ENCODE results near the gene LBH.

The LBH gene

DNA sequence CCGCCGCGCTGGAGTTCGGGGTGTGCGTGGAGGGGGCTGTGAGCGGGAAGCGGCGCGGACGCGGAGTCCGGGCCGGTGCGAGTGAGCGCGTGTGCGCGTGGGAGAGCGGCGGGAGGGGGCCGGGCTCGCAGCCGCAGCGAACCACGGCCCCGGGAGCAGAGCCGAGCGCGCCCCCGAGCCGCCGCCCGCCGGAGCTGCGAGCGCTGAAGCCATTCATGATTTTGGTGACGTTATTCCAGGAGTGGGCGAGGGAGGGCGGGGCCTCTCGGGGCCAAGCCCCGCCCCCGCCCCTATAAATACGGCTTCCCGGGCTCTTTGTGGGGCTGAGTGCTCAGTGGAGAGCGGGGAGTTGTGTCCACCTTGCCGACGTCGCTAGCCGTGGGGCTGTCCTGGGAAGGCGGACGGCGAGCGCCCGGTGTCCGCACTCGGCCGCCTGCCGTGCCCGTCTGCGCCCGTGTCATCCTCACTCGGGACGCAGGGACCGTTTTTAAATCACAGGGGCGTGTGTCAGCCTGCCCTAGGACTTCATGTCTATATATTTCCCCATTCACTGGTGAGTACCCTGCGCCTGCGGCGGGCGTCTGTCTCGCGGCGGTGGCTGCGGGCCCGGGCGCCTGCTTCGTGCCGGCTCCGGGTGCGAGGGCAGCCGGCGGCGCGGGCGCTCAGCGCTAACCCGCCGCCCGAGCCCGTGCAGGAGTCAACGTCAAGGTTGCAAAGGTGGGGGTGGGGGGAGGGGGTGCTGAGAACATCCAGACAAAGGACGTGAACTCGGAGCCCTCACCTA lies at the start of gene LBH:
Gene LBH (plus strand): TSS at position 323 of the 784 bp plus-strand sequence. CDS start 205 bp downstream, at position 528.
- peak; percentile 83 for DNase-seq

DNA sequence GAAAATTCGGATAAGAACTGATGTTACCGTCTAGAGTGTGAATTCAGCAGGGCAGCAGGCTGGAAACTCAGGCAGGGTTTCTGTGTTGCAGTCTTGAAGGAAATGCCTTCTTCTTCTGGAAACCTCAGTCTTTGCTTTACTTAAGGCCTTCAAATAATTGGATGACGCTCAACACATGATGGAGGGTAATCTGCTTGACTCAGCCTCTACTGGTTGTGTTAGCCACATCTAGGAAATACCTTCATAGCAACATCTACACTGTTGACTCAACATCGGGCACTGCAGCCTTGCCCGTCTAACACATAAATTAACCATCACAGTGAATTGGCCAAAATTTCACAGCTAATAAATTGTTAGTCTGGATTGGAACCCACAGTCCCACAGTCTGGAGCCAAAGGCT lies 47.3 kb upstream of the LBH start:
- no peak for DNase-seq

DNA sequence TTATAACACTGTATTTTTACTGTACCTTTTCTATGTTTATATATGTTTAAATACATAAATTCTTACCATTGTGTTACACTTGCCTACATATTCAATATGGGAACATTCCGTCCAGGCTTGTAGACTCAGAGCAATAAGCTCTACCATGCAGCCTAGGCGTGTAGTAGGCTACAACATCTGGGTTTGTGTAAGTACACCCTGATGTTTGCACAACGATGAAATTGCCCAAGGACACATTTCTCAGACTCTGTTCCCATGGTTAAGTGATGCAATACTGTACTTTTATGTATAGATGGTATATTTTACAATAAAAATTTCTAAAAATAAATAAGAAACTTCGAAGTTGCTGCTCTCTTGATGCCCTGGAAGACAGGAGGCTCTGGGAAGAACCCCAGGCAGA lies 46.2 kb upstream of the LBH start:
- DNase-seq, result no peak

DNA sequence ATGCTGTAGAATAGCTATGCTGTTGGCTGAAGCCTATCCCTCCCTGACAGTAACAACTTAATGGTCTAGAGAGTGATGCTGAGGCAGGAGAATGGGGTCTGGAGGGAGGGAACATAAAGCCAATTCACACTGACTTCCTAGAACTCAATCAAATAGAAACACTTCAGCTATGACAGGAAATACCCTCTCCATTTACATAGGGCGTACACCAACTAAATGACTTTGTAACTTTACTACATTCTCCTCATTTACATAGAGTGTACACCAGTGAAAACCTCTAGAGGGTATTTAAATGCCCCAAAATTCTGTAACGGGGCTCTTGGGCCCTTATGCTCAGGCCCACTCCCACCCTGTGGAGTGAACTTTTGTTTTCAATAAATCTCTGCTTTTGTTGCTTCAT lies 43.0 kb upstream of the LBH start:
- no peak for DNase-seq

DNA sequence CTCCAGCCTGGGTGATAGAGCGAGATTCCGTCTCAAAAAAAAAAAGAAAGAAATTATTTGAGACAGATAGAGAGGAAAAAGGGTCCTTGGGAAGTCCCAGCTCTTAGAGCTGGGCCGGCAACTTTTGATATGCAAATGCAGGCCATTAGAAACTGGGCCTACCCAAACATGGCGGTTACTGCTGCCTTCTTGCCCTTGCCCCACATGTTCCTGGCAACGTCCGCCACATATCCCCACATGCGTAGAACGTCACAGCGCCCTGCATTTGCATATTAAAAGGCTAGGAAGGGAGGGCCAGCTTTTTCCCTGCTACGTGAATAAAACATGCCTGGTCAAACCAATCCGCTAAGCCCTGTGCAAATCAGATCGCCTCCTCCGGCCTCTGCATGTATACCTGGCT lies 40.7 kb upstream of the LBH start:
- DNase-seq, result no peak

DNA sequence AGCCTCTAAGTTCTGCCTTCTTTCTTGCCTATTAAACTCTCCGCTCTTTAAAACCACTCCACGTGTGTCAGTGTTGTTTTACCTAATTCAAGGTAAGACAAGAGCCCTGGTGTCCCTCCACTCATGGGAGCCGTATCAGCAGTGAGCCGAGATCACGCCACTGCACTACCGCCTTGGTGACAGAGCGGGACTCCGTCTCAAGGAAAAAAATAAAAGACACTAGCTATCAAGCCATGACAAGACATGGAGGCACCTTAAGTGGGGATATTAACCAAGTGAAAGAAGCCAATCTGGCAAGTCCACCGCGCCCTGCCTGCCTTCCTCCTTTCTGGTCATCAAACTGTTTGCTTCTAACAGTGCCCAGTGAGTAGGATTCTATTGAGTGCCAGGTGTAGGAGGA lies 40.2 kb upstream of the LBH start:
- DNase-seq, result no peak

DNA sequence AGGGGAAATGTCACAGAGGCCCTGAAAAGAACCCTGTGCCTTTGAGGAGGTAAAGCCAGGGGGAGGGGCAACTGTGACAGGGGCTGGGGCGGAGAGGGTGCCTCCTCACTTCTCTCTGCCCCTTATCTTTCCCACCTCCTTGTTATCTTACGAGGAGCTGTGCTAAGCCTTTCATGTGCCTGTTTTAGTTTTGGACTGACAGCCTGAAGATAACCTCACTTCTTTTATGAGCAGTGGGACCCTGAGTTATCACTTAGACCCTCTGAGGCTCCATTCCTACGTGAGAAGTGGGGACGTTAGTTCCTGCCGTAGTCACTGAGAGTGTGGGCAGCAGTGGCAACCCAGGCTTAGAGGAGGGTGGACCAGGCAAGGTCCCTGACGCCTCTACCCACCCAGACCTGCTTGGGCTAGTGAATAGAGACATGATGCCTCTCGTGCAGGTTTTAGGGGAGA lies 39.5 kb upstream of the LBH start:
- no peak for DNase-seq

DNA sequence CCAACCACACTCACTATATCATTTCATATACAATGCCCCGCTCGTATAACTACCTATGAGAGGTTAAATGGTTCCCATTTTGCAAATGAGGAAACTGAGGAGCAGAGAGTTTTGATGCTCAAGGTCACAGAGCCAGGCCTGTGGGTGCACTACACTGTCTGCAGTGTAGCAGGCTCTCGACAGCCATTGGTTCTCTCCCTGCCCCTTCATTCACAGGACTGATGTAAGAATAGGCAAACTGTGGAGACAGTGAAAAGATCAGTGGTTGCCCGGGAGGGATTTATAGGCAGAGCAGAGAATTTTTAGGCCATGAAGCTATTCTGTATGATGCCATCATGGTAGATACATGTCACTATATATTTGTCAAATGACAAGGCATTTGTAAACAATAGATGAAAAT lies 39.0 kb upstream of the LBH start:
- DNase-seq, result no peak

DNA sequence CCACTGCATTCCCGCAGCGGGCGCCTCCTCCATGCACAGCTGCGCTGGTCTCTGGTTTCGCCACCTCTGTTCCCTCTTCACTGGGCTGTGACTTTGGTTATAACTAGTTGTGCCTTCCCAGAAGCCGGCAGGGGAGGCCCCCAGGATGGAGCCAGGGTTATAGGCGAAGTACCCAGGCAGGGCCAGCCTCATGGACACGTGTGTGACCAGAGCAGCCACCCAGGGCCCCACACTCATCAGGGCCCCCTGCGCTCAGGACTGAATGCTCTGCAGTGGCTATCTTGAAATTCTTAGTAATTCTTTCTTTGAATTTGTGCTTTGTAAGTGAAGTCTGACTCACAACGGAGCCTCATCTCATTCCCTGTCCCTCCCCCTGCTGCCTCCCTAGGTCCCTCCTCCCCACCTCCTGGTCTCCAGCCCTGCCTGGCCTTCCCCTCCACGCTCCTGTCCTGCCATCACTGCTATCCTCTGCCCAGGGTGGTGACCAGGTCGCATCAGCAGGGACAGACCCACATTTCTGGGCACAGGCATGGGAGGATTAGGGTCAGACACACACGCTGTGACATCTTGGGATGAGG lies 38.1 kb upstream of the LBH start:
- no peak for DNase-seq

DNA sequence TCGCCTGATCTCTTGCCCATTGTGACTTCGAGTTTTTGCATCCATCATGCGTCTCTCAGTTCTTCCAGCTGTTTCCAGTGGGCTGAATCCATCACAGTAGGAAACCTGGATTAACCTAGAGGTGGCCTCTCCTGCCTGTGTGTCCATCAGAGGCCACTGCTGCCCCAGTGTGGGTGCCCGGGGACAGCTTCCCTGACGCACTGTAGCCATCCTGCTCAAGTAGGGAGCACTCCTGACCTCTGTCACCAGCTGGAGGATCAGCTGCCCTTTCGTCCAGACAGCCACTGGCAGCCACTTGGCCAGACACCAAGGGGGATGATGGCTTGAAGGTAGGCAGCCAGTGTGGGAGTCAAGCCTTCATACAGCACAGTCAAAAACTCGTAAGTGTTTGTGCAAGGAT lies 36.9 kb upstream of the LBH start:
- DNase-seq, result no peak

DNA sequence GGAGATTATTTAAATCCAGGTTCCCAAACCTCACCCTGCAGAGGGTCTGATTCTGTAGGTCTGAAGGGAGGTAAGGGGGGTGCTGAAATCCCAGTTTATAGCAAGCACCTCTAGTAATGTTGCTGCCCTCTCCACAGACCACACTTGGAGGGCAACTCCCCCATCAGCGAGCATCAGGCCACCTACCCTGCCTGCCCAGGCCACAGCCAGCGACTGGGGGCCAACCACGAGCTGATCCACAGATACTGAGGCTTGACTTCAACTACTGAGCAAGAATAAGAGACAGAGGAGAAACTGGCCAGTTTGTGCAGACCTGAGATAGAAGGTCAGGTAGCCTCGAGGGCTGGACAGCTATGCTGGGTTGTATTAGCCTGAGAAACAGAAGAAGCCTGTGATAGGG lies 36.3 kb upstream of the LBH start:
- DNase-seq, result no peak

DNA sequence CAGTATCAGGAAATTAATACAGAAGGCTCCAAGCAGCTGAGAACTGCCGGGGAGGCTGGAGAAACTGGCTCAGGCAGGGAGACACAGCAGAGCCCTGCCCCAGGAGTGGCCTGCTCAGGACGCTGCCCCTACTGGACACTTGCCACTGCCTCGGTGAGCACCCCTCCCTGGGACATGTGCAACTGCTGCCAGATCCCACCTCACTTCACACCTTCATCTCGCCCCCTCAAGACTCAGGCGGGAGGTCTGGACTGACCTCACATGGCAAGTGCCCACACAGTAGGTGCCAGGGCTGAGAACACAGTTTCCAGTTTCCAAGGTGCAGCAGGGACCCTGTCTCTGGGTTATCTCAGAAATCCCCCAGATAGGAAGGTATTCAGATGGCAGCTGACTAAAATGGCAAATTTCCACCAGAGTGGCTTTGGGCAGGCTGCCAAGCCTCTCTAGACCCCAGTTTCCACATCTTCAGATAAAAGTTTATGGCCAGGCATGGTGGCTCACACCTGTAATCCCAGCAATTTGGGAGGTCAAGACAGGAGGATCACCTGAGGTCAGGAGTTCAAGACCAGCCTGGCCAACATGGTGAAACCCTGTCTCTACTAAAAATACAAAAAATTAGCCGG lies 33.7 kb upstream of the LBH start:
- DNase-seq, result no peak

DNA sequence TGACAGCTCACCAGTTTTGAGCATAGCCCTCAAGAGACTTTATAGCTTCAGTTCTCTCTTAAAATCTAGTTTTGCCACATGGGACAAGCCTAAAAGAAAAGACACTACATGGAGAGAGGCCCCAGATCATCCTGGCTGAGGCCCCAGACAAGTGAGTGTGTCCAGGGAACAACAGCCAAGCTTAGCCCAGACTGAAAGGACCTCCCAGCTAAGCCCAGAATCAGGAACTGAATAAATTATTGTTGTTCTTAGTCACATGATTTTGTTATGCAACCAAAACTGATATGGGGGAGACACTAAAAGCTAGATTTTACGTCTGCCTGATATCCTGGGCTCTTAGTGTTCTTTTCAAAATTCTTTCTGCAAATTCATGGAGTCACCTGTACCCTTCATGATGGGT lies 29.3 kb upstream of the LBH start:
- no peak for DNase-seq

DNA sequence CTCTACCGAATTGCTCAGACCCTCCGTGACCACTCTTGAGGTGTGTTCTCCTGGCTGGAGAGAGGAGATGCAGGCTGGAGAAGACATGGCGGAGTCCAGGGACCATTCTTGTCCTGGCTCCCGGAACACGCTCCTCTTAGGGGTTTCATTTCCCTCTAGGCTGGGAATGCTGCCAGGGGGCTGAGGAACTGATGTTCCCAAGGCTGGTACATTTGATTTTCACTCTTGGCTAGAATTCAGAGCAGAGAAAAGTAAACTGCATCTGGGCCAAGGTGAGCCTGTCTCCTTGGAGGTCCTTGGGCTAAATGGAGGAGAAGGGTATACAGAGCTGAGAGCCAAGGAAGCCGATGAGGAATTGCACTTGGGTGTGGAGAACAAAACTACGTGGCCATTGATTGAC lies 28.2 kb upstream of the LBH start:
- no peak for DNase-seq

DNA sequence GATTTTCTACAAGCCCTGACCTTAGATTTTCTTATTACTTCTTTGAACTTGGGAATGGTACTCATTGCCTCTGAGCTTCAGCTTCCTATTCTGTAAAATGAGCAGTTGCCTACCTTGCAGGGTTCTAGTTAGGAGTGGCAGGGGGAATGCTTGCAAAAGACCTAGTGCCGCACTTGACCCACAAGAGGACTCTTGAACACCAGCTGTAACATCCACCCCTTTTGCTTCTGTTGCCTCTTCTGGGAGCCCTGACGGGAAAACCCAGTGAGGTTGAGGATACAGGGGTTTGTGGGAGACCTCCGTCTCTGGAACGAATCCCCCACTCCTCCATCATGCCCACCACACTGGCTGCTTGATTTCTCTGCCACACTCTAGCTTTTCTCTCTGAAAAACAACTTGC lies 27.1 kb upstream of the LBH start:
- no peak for DNase-seq

DNA sequence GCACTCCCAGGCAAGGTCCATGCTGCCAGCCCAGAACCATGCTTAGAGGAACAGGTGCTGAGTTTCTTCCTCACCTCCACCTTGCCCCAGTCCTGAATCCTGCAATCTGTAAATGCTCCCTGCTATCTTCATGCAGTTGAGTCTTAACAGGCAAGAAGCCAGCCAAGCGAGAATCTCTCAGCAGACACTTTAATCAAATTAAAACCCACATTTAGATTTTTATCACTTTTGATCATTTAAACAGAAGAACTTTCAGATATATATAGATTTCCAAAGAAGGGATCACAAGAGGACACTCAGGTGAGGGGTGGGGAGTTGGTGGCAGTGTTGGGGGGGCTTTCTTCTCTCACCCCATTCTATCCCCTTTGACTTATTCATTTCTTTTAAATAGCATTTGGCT lies 25.9 kb upstream of the LBH start:
- no peak for DNase-seq

DNA sequence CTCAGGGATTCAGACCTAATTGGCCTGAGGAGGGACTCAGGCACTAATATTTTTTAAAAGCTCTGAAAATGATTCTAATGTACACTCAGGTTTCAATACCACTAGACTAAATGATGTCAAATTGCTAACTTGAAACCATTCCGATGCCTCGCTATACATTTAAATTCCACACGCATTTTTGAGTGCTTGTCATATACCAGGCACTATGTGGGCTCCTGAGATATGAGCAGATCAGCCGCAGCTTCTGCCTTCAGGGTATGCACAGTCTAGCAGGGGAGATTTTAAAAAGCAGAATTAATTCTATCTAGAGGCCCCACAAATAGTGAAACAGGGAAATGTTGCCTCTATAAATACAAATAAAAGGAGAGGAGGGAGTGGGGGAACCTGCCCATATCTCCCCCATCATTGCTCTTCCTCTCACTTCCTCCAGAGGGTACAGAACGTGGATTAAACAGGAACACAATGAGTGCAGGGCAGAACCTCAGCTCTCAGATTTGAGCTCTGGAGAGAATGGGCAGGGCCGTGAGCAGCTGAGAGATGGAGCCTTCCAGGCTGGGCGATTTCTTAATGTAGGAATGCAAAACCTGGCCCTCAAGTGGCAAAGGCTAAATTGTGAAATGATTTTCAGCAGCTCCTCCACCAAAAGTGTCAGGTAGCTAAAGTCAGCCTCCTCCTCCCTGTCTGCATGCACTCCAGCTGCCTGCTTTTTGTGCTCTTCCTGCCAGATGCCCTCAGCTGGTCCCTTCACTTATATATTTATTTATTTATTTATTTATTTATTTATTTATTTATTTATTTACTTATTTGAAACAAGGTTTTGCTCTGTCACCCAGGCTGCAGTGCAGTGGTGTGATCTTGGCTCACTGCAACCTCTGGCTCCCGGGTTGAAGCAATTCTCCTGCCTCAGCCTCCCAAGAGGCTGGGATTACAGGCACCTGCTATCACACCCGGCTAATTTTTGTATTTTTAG lies 24.6 kb upstream of the LBH start:
- no peak for DNase-seq

DNA sequence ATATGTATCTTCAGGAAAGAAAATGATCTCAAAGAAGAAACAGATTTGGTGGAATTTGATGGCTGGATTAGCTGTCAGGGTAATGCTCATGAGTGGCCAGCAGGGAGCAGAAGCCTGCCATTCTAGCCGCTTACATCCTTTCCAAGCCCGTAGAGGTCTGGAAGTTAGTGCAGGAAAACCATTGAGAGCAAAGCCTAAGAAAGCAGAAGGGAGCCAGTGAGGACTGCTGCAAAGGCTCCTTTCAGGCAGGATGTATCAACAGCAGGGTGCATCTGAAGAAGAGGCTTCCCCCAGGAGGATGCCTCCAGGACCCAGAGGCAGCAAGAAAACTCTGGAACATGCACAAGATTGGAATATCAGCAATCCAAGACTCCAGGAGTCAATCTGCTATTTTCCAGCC lies 22.9 kb upstream of the LBH start:
- peak; percentile 60 for DNase-seq

DNA sequence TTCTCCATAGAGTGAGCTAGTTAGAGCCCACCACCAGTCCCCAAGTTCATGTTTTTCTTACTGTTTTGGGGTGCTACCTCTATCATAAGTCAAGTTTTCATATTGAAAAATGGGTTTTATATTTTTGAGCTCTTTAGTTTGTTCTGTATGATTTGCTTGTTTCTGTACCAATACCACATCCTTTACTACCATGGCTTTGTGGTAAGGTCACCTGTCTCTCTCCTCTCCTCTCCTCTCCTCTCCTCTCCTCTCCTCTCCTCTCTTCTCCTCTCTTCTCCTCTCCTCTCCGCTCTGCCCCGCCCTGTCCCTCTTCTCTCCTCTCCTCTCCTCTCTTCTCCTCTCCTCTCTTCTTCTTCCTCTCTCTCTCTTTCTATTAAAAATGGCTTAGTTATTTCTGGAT lies 22.1 kb upstream of the LBH start:
- DNase-seq, result no peak

DNA sequence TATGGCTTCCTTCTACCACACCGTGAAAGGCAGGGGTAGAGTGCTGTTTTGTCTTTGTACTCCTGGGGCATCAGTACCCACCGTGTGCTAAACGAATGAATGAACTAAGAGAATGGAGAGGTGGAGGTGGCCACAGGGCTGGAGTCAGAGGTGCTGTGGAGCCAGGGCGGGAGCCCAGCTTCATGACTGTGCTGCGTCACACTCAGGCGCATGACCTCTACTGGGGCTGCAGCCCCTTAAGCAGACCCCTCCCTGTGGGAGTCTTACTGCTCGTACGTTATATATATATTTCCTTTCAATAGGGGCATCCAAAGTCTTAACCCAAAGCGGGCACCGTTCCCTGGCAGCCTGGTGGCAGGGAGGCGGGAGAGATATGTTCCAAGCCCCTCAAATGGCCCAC lies 18.0 kb upstream of the LBH start:
- no peak for DNase-seq

DNA sequence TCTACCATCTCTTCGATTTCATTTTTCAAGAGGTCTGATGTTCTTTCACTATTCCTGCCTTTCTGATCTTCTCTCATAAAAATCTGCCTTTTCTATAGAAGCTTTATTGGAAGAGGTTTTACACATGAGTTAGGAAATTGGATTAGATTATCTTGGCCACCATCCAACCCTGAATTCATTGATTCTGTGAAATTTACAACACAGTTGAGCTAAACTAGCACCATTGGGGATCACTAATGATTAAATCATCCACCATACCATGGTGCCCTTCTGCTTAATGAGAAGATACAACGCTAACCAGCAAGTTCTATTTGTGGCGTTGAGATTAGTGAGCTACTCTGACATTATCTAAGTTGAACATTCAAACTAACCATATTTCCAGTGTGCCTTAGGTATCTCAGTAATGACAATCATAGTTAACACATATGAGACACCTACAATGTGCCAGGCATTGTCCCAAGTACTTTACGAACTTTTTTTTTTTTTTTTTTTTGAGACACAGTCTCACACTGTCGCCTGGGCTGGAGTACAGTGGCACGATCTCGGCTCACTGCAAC lies 17.3 kb upstream of the LBH start:
- DNase-seq, result no peak

DNA sequence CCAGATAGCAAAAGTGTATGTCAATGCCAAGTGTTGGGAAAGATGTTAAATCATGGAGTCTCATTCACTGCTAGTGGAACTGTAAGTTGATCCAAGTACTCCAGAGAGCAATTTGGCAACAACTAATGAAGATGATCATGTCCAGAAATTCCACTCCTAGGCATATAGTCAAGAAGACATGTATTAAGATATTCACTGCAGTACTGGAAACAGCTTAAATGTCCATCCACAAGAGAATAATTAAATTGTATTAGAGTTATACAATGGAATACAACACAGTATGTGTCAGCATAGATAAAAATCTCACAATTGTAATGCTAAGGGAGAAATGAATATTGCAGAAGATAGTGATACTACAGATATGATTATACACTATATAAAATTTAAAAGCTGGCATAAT lies 15.2 kb upstream of the LBH start:
- DNase-seq, result no peak

Measured in NCI-H2171 (cell line).